ENCODE results near the gene KASH5.
A peak's percentile ranks its signal among the peaks of the same experiment; 100 is the strongest.

KASH5 gene, protein sequence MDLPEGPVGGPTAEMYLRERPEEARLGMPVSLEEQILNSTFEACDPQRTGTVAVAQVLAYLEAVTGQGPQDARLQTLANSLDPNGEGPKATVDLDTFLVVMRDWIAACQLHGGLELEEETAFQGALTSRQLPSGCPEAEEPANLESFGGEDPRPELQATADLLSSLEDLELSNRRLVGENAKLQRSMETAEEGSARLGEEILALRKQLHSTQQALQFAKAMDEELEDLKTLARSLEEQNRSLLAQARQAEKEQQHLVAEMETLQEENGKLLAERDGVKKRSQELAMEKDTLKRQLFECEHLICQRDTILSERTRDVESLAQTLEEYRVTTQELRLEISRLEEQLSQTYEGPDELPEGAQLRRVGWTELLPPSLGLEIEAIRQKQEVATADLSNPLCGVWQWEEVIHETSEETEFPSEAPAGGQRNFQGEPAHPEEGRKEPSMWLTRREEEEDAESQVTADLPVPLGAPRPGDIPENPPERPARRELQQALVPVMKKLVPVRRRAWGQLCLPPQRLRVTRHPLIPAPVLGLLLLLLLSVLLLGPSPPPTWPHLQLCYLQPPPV

DNA sequence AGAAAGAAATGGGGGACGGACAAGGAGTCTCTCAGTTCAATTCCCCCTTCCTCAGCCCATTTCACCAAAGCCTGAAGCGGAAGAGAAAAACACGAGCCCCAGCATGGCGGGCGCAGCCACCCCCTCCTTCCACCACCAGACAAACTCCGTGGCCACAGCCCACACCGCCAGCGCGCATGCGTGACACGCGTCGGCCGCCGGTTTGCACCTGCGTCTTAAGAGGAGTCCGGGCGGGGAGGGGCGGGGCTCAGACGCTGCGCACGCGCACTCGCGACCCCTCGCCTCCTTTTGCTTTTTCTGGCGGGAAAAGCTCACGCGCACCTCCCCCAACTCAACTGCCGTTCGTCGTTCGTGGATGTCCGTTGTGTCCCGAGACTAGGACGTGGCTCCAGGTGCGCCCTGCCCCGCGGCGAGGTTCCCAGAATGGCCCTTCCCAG is at the start of gene KASH5:
Gene KASH5 (plus strand): TSS at position 314 of the 437 bp plus-strand sequence. CDS start 2,635 bp downstream, outside the sequence.
- H3K4me1 Mint-ChIP-seq (ENCODE audit: low read depth), result peaks cover 15% of the 10 kb centered on the region
- peaks cover 5% of the 10 kb centered on the region for H3K9me3 Mint-ChIP-seq
- peak within 1 kb of the TSS; percentile 54 for H3K27ac Mint-ChIP-seq
- peak within 1 kb of the TSS; percentile 18 for H3K4me3 Mint-ChIP-seq
- DNase-seq (ENCODE audit: low spot score), result peak; percentile 54
- no peaks in the 10 kb centered on the region for H3K36me3 Mint-ChIP-seq (ENCODE audit: low read depth)
- H3K27me3 Mint-ChIP-seq (ENCODE audit: low read depth), result peaks cover 7% of the 10 kb centered on the region

DNA sequence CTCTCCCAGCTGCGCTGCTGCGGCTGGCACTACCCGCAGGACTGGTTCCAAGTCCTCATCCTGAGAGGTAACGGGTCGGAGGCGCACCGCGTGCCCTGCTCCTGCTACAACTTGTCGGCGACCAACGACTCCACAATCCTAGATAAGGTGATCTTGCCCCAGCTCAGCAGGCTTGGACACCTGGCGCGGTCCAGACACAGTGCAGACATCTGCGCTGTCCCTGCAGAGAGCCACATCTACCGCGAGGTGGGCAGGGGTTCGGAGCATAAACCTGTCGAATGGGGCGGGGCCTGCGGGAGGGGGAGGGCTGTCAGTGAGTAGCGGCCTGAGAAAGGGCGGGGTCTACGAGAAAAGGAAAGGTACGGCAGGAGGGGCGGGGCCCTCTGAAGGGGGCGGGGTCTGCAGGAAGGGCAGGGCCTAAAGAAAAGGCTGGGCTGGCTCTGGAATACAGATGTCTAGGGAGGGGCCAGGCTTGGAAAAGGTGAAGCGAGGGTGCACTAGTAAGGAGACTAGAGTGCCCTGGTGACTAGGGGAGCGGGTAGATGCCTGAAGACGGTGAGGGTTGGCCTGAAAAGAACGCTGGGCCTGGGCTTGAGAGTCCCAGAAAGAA is 49.3 kb upstream of the KASH5 start:
- no peaks in the 10 kb centered on the region for H3K27me3 Mint-ChIP-seq (ENCODE audit: low read depth)
- H3K9me3 Mint-ChIP-seq, result no peaks in the 10 kb centered on the region
- H3K27ac Mint-ChIP-seq, result no peak overlapping the region
- no peak overlapping the region for H3K4me3 Mint-ChIP-seq
- peaks cover 42% of the 10 kb centered on the region for H3K4me1 Mint-ChIP-seq (ENCODE audit: low read depth)
- peaks cover 33% of the 10 kb centered on the region for H3K36me3 Mint-ChIP-seq (ENCODE audit: low read depth)
- DNase-seq (ENCODE audit: low spot score), result no peak

DNA sequence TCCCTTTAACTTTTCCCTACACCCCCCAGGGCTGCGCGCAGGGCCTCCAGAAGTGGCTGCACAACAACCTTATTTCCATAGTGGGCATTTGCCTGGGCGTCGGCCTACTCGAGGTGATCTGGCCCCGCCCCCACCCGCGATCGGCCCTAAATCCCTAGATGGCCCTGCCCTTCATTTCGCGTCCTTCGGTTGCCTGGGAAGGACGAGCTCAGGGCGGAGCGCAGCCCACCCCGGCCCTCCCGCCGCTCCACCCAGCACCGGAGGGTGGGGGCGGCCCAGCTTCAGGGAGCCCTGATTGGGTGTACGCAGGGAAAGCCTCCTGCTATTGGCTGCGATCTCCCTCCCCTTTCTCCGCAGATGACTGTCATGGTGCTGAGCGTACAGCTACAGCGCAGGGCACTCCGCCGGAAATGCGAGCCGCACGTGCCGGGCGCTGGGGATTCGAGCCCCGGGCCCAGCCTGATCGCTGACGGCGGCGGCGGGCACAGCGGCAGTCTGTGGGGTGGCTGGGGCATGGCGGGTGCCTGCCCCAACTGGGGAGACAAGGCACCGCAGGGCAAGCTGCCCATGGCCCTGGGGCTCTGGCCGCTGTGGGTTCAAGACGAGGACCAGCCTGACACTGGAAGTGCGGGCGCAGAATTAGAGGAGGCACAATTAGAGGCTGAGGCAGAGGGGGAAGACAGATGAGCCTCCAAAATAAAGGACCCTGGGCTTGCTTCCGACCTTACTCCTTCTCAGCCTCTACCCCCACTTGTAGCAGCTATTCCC is 48.6 kb upstream of the KASH5 start:
- Mint-ChIP-seq H3K4me1 (ENCODE audit: low read depth) (peaks cover 37% of the 10 kb centered on the region), H3K27me3 (ENCODE audit: low read depth) (no peaks in the 10 kb centered on the region), H3K27ac (no peak overlapping the region), H3K36me3 (ENCODE audit: low read depth) (peaks cover 33% of the 10 kb centered on the region), H3K4me3 (no peak overlapping the region), H3K9me3 (no peaks in the 10 kb centered on the region)
- no peak for DNase-seq (ENCODE audit: low spot score)

DNA sequence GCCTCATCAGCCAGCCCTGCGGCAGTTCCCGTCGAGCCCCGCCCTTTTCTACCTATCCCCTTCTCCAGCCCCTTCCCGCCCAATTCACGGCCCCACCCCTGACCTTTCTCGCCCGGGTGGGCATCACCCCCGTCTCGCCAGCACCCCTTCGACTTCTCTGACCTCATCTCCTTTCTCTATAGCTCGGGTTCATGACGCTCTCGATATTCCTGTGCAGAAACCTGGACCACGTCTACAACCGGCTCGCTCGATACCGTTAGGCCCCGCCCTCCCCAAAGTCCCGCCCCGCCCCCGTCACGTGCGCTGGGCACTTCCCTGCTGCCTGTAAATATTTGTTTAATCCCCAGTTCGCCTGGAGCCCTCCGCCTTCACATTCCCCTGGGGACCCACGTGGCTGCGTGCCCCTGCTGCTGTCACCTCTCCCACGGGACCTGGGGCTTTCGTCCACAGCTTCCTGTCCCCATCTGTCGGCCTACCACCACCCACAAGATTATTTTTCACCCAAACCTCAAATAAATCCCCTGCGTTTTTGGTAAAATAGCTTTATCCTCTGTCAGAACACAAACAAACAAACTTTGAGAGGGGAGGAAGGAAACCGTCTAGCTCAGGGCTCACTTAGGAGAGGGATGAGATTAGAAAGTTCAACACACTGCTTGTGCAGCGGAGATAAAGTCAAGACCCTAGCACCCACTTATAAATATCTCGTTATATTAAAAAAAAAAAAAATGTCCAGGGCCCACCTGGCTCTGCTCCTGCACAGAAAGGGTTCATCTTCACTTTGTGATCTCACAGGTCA is 47.8 kb upstream of the KASH5 start:
- Mint-ChIP-seq H3K9me3 (no peaks in the 10 kb centered on the region), H3K27me3 (ENCODE audit: low read depth) (no peaks in the 10 kb centered on the region), H3K4me3 (no peak overlapping the region), H3K27ac (peak overlapping the region; percentile 28), H3K36me3 (ENCODE audit: low read depth) (peaks cover 38% of the 10 kb centered on the region), H3K4me1 (ENCODE audit: low read depth) (peaks cover 36% of the 10 kb centered on the region)
- DNase-seq (ENCODE audit: low spot score), result no peak

DNA sequence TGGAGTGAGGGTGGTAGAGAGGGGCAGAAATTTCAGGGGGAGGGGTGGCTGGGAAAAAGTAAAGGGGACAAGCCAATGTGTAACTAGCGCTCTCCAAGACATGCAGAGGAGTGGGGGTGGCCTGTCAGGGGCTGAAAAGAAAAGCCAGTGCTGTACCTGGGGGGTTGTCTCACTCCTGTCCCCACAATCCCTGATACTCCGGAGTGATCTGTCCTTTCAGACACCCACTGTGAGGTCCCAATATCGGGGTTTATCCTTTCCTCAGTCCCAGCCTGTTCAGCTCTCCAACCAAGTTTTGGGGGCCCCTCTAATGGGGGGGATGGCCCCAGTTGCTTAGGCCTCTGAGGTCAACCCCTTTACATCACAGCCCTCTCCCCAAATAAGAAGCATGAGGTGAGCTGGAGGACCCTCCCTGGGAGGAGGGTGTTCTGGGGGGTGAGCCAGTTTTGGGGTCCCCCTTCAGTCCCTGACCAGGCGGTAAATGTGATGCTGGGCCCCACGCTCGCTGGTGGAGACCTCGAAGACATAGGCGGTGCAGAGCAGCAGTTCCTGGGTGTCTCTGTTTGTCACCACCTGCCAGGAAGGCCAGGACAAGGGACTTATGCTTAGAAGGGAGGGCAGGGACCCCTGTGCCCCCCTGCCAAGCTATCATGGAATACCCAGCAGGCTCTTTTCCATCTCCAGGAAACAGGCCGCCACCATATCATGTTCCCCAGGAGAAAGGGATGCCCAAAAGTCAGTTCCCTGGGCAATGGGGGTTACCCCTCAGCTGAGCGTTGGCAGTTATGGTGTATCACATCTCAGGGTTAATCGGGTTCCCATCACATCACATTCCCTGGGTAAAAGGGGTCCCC is 47.0 kb upstream of the KASH5 start:
- Mint-ChIP-seq H3K4me1 (ENCODE audit: low read depth) (peaks cover 33% of the 10 kb centered on the region), H3K27ac (no peak overlapping the region), H3K36me3 (ENCODE audit: low read depth) (peaks cover 36% of the 10 kb centered on the region), H3K27me3 (ENCODE audit: low read depth) (no peaks in the 10 kb centered on the region), H3K9me3 (no peaks in the 10 kb centered on the region), H3K4me3 (no peak overlapping the region)
- no peak for DNase-seq (ENCODE audit: low spot score)

DNA sequence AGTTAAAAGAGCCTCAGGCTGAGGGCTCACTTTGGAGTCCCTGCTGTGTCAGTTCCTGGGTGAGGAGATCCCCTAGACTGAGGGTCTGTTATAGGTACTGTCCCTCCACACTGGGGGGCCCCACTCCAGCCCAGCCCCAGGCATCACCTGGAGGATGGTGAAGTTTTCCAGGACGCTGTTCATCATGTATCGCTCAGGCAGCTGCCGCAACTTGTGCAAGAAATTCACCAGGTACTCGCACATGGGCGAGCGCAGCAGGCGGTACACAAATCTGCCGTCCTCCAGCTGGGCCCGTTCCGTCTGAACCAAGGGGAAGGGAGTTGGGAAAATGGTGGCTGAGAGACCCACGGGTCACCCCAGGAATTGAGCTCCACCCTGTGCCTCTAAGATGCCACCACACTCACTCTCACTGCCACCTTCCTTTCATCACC is 45.7 kb upstream of the KASH5 start:
- H3K4me3 Mint-ChIP-seq, result no peak overlapping the region
- H3K4me1 Mint-ChIP-seq (ENCODE audit: low read depth), result peaks cover 24% of the 10 kb centered on the region
- H3K27ac Mint-ChIP-seq, result peak overlapping the region; percentile 3
- H3K27me3 Mint-ChIP-seq (ENCODE audit: low read depth), result no peaks in the 10 kb centered on the region
- H3K36me3 Mint-ChIP-seq (ENCODE audit: low read depth), result peaks cover 32% of the 10 kb centered on the region
- H3K9me3 Mint-ChIP-seq, result no peaks in the 10 kb centered on the region
- no peak for DNase-seq (ENCODE audit: low spot score)

DNA sequence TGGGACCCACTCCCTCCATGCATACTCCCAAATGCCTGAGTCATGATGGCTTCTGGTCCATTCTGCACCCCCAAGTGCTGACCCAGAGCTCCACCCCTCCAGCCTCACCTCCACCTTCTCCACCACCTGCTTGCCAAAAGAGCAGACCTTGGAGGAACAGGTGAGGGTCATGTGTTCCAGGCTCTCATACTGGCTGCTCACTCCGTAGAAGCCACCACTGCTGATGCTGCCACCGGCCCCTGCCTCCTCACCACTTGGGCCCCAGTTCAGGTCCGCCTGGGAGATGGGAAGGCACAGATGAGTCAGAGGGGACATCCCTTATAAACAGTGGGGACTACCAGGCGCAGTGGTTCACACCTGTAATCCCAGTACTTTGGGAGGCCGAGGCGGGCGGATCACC is 44.9 kb upstream of the KASH5 start:
- Mint-ChIP-seq H3K4me3 (no peak overlapping the region), H3K27ac (no peak overlapping the region), H3K9me3 (no peaks in the 10 kb centered on the region), H3K4me1 (ENCODE audit: low read depth) (peaks cover 19% of the 10 kb centered on the region), H3K27me3 (ENCODE audit: low read depth) (no peaks in the 10 kb centered on the region), H3K36me3 (ENCODE audit: low read depth) (peaks cover 26% of the 10 kb centered on the region)
- DNase-seq (ENCODE audit: low spot score), result no peak

DNA sequence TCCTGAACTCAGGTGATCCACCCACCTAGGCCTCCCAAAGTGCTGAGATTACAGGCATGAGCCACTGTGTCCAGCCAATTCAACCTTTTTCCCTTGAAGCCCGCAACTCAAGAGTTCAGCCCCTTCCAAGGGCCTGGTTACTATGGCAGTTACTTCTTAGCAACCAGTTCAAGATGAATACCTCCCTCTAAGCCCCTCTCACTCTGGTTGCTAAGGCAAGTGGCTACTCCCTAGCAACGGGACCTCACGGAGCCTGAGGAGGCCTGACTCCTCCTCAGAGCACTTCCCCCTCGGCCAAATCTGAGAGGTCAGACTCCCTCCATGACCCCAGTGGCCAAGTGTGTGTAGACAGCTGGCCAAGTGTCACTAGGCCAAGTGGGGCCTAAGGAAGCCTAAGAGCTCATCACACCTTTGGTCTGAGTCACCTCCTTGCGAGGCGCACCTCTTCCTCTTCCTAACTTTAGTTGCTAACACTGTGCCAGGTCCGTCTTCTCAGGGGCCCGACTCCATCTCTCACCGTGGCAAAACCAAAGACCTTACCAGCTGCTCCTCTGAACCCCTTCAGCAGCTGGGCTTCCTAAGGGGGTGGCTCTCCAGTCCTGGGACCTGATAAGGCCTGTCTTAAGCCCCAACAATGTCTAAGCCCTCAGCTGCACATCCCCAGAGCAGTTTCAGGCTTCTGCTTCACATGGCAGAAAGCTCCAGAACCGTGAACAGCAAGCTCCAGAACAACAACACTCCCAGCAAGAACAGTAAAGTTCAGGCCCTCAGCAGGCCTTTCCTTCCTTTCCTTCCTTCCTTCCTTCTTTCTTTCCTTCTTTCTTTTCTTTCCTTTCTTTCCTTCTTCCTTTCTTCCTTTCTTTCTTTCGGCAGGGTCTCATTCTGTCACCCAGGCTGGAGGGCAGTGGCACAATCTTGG is 43.3 kb upstream of the KASH5 start:
- H3K36me3 Mint-ChIP-seq (ENCODE audit: low read depth), result peaks cover 16% of the 10 kb centered on the region
- peaks cover 10% of the 10 kb centered on the region for H3K4me1 Mint-ChIP-seq (ENCODE audit: low read depth)
- no peak overlapping the region for H3K4me3 Mint-ChIP-seq
- DNase-seq (ENCODE audit: low spot score), result no peak
- peak overlapping the region; percentile 54 for H3K27ac Mint-ChIP-seq
- H3K9me3 Mint-ChIP-seq, result no peaks in the 10 kb centered on the region
- no peaks in the 10 kb centered on the region for H3K27me3 Mint-ChIP-seq (ENCODE audit: low read depth)

DNA sequence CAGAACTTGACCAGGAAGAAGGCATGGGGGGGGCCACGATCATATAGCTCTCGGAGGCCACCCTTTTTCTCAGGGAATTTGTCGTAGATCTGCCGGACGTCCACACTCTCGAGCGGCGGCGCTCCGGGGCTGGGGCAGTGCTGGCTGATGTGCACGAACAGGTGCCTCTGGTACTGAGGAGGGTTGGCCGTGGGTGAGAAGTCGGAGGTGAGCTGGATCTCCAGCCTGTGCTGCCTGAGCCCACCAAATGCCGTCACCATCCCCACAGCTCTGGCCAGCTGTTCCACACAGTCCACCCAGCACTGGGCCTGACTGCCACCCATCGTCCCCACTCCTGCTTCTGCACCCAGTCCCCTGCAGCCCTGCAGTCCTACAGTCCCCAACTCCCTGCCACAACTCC is 40.9 kb upstream of the KASH5 start:
- Mint-ChIP-seq H3K9me3 (no peaks in the 10 kb centered on the region), H3K4me3 (no peak overlapping the region), H3K27me3 (ENCODE audit: low read depth) (no peaks in the 10 kb centered on the region), H3K27ac (no peak overlapping the region), H3K36me3 (ENCODE audit: low read depth) (peaks cover 8% of the 10 kb centered on the region), H3K4me1 (ENCODE audit: low read depth) (peaks cover 5% of the 10 kb centered on the region)
- no peak for DNase-seq (ENCODE audit: low spot score)

DNA sequence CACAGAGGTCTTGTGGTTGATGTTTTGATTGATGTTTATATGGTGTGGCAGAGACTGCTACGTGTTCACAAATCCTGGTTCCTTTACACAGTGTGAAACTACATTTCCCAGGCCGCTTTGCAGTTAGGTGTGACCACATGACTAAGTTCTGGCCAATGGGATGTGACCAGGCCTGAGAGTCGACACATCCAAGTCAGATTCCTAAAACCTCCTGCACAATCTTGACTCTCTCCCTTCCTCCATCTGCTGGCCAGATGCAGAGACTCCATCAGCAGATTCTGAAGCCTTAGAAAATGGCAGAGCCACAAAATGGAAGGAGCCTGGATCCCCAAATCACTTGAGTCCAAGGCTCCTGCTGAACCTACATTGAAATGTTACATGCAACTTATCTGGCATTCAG is 40.2 kb upstream of the KASH5 start:
- H3K4me1 Mint-ChIP-seq (ENCODE audit: low read depth), result peaks cover 5% of the 10 kb centered on the region
- no peak for DNase-seq (ENCODE audit: low spot score)
- H3K9me3 Mint-ChIP-seq, result no peaks in the 10 kb centered on the region
- no peak overlapping the region for H3K4me3 Mint-ChIP-seq
- H3K27me3 Mint-ChIP-seq (ENCODE audit: low read depth), result no peaks in the 10 kb centered on the region
- H3K36me3 Mint-ChIP-seq (ENCODE audit: low read depth), result peaks cover 5% of the 10 kb centered on the region
- H3K27ac Mint-ChIP-seq, result no peak overlapping the region

DNA sequence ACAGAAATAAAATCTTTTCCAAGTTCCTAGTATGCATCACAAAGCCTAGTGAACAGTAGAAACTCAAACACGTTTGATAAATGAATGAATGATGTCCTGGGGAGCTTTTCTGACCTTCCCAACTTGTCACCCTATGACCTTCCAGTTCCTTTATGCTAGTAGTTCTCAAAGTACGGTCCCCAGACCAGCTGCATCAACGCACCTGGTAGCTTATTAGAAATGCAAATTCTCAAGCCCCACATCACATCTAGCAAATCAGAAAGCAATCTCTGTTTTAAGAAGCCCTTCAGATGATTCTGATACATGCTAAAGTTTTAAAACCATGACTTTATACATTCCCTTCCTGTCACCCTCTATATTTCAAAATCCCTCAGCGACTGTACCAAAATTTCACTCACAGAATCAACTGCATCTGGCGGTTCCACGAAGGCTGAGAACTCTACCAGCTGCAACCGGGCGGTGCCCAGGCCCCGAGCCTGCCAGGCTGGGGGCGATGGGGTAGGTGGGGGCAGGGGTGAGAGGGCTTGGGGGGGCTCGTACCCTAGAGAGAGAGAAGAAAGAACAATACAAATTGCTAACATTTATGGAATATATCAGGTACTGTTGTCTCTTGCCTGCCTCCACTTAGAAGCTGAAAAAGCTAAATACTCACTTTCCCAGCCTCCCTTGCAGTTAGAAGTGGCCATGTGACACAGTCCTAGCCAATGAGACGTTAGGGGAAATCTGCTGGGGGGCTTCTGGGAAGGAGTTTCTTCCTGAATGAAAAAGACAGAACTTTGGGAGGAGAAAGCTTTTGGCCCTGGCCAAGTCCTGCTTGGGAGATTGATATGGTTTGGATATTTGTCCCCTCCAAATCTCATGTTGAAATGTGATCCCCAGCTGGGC is 39.5 kb upstream of the KASH5 start:
- no peak overlapping the region for H3K4me3 Mint-ChIP-seq
- no peak overlapping the region for H3K27ac Mint-ChIP-seq
- peaks cover 5% of the 10 kb centered on the region for H3K36me3 Mint-ChIP-seq (ENCODE audit: low read depth)
- H3K27me3 Mint-ChIP-seq (ENCODE audit: low read depth), result peaks cover 3% of the 10 kb centered on the region
- peaks cover 5% of the 10 kb centered on the region for H3K4me1 Mint-ChIP-seq (ENCODE audit: low read depth)
- no peak for DNase-seq (ENCODE audit: low spot score)
- H3K9me3 Mint-ChIP-seq, result no peaks in the 10 kb centered on the region

All from T-helper 2 cell treated with Interferon-gamma antibody and Interleukin-4, amounts not matched to agents 5 μg/mL and 100 μg/mL, for 36 hours (primary cell).